SU-DHL-6 (cell line): Measurements from ENCODE around the gene SRSF11.
"Not testable (repeated sequence)": the region's sequence is repeated elsewhere in the genome, so short reads cannot be mapped to it uniquely, and the experiment has no call there.

ENCODE experiments used
- EZH2phosphoT487 ChIP-seq: fragments of 200-600 bp; sonication (generic), shearing (Covaris generic); conservative IDR thresholded peaks from 2 replicates; pipeline ENCODE4 v1.6.1; 2018; ENCODE audit warnings: mild to moderate bottlenecking, antibody characterized with exemption, low read length, moderate library complexity, mixed read lengths
- TF ChIP-seq, protein P1 (sequence below): fragments of 200-600 bp; sonication (generic); IDR thresholded peaks from one replicate; pipeline ENCODE4 v1.5.1; 2017; ENCODE audit warnings: antibody characterized with exemption, mild to moderate bottlenecking, low read length, moderate library complexity; ENCODE audit not compliant: insufficient read depth, poor library complexity, severe bottlenecking

DNA sequence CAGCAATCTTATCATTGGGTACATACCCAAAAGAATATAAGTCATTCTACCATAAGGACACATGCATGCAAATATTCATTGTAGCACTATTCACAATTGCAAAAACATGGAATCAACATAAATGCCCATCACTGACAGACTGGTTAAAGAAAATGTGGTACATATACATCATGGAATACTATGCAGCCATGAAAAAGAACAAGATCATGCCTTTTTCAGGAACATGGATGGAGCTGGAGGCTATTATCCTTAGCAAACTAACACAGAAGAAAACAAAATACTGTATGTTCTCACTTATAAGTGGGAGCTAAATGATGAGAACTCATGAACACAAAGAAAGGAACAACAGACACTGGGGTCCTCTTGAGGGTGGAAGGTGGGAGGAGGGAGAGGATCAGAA lies 28.7 kb upstream of the SRSF11 start:
- TF ChIP-seq, protein P1, sequence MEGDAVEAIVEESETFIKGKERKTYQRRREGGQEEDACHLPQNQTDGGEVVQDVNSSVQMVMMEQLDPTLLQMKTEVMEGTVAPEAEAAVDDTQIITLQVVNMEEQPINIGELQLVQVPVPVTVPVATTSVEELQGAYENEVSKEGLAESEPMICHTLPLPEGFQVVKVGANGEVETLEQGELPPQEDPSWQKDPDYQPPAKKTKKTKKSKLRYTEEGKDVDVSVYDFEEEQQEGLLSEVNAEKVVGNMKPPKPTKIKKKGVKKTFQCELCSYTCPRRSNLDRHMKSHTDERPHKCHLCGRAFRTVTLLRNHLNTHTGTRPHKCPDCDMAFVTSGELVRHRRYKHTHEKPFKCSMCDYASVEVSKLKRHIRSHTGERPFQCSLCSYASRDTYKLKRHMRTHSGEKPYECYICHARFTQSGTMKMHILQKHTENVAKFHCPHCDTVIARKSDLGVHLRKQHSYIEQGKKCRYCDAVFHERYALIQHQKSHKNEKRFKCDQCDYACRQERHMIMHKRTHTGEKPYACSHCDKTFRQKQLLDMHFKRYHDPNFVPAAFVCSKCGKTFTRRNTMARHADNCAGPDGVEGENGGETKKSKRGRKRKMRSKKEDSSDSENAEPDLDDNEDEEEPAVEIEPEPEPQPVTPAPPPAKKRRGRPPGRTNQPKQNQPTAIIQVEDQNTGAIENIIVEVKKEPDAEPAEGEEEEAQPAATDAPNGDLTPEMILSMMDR = not testable (repeated sequence)
- TF ChIP-seq EZH2phosphoT487 = not testable (repeated sequence)
